Measurements from ENCODE around the gene GAL3ST2.

GRCh38 chr2:241835611-241836010 lies 59.0 kb downstream of the GAL3ST2 start:
- TF ChIP-seq EZH2phosphoT487 (IDR thresholded peaks at IDR 0.05; ENCODE audit: insufficient read depth, low read depth) = no peak
- TF ChIP-seq EZH2 (IDR thresholded peaks at IDR 0.05; ENCODE audit: insufficient read depth, poor library complexity, severe bottlenecking) = no peak

All from GM23248 (cell line).